ENCODE results near the gene SDCCAG8.

The SDCCAG8 gene

GRCh38 chr1:243281672-243282071 lies 25.8 kb downstream of the SDCCAG8 start:
- DNase-seq (ENCODE audit: low read depth in 2 of 2), result no peak

GRCh38 chr1:243286409-243287122 lies 30.7 kb downstream of the SDCCAG8 start:
- DNase-seq (ENCODE audit: low read depth in 2 of 2), result no peak

- no peak for DNase-seq (ENCODE audit: low read depth in 2 of 2)
These were observed 31.3 kb downstream of the SDCCAG8 start for GRCh38 chr1:243287123-243287460.

- DNase-seq (ENCODE audit: low read depth in 2 of 2), result no peak
These were observed 31.8 kb downstream of the SDCCAG8 start for GRCh38 chr1:243287652-243288051.

GRCh38 chr1:243288062-243288461 lies 32.2 kb downstream of the SDCCAG8 start:
- no peak for DNase-seq (ENCODE audit: low read depth in 2 of 2)

- DNase-seq (ENCODE audit: low read depth in 2 of 2), result no peak
These were observed 35.5 kb downstream of the SDCCAG8 start for GRCh38 chr1:243291292-243291691.

GRCh38 chr1:243292117-243292516 lies 36.3 kb downstream of the SDCCAG8 start:
- DNase-seq (ENCODE audit: low read depth in 2 of 2), result no peak

GRCh38 chr1:243293941-243294722 lies 38.3 kb downstream of the SDCCAG8 start:
- no peak for DNase-seq (ENCODE audit: low read depth in 2 of 2)

GRCh38 chr1:243294723-243295121 lies 38.9 kb downstream of the SDCCAG8 start:
- DNase-seq (ENCODE audit: low read depth in 2 of 2), result no peak

- DNase-seq (ENCODE audit: low read depth in 2 of 2), result no peak
These were observed 43.2 kb downstream of the SDCCAG8 start for GRCh38 chr1:243299069-243299468.

- DNase-seq (ENCODE audit: low read depth in 2 of 2), result no peak
These were observed 45.2 kb downstream of the SDCCAG8 start for GRCh38 chr1:243301059-243301458.

- no peak for DNase-seq (ENCODE audit: low read depth in 2 of 2)
These were observed 56.0 kb downstream of the SDCCAG8 start for GRCh38 chr1:243311809-243312208.

- DNase-seq (ENCODE audit: low read depth in 2 of 2), result no peak
These were observed 57.3 kb downstream of the SDCCAG8 start for GRCh38 chr1:243312952-243313634.

GRCh38 chr1:243313635-243314536 lies 58.0 kb downstream of the SDCCAG8 start:
- DNase-seq (ENCODE audit: low read depth in 2 of 2), result no peak

GRCh38 chr1:243315455-243315854 lies 59.6 kb downstream of the SDCCAG8 start:
- DNase-seq (ENCODE audit: low read depth in 2 of 2), result no peak

- DNase-seq (ENCODE audit: low read depth in 2 of 2), result no peak
These were observed 60.1 kb downstream of the SDCCAG8 start for GRCh38 chr1:243315893-243316292.

- no peak for DNase-seq (ENCODE audit: low read depth in 2 of 2)
These were observed 60.6 kb downstream of the SDCCAG8 start for GRCh38 chr1:243316366-243316989.

- no peak for DNase-seq (ENCODE audit: low read depth in 2 of 2)
These were observed 64.4 kb downstream of the SDCCAG8 start for GRCh38 chr1:243320224-243320623.

GRCh38 chr1:243322326-243322725 lies 66.5 kb downstream of the SDCCAG8 start:
- DNase-seq (ENCODE audit: low read depth in 2 of 2), result no peak

GRCh38 chr1:243323491-243323890 lies 67.7 kb downstream of the SDCCAG8 start:
- DNase-seq (ENCODE audit: low read depth in 2 of 2), result no peak

GRCh38 chr1:243325305-243325890 lies 69.6 kb downstream of the SDCCAG8 start:
- no peak for DNase-seq (ENCODE audit: low read depth in 2 of 2)

All from stimulated activated CD8-positive, alpha-beta memory T cell treated with anti-CD3 and anti-CD28 coated beads, Interleukin-15, amount 100 ng/mL, for 48 hours (primary cell).